A375 (cell line): ENCODE results near the gene TBCEL. TPM values are rescaled to one million over a fixed set of nuclear protein-coding genes. Genes with fewer than 3 reads are reported as not detected.

Experiments
- total RNA-seq: library from RNA; depleted of rRNA; stranded (reverse); fragments of >200 nt; shearing (Covaris generic); gene quantifications from 2 replicates; pipeline ENCODE4 v1.2.3, GENCODE V29; 2014; rRNA removed

TBCEL gene, protein sequence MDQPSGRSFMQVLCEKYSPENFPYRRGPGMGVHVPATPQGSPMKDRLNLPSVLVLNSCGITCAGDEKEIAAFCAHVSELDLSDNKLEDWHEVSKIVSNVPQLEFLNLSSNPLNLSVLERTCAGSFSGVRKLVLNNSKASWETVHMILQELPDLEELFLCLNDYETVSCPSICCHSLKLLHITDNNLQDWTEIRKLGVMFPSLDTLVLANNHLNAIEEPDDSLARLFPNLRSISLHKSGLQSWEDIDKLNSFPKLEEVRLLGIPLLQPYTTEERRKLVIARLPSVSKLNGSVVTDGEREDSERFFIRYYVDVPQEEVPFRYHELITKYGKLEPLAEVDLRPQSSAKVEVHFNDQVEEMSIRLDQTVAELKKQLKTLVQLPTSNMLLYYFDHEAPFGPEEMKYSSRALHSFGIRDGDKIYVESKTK
- 11.1 and 14.4 TPM in 2 replicates for total RNA-seq

DNA sequence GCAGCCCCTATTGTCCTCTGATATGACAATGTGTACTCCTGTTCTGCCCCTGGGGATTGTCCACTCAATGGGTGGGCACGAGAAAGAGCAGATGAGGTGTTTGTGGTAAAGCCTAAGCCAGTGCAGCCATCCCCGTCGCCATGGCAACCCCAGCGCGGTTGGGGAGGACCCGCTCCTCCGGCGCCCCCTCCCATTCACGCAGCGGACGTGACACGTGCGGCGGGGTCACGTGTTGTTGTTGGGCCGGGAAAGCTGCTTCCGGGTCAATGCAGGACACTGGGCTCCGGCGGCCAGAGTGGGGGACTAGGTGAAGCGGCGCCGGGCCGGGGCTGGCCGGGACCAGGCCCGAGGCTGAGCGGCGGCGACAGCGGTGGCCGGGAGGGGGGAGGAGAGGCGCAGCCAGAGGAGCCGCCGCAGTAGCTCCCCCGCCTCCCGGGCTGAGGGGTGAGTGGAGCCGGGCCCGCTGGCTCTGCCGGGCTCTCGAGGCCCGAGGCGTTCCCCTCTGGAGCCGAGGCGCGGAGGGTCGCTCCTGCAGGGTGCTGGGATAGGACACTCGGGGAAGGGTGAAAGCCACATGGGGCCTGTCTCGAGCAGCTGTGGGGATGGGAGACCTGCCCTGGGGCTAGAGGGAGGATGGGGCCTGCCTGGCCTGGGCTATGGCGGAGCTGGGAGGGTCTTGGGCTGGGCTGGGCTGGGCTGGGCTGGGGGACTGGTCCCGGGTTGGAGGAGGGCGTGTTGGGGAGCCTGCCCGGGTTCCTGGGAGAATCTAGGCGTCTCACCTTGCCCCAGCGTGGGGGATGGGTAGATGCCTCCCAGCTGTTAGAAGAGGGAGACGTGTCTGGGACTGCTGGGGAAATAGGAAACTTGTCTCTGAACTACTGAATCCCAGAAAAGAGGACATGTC lies at the start of gene TBCEL:
Gene TBCEL (plus strand): TSS at position 255 of the 904 bp plus-strand sequence. CDS start 21,589 bp downstream, outside the sequence.

DNA sequence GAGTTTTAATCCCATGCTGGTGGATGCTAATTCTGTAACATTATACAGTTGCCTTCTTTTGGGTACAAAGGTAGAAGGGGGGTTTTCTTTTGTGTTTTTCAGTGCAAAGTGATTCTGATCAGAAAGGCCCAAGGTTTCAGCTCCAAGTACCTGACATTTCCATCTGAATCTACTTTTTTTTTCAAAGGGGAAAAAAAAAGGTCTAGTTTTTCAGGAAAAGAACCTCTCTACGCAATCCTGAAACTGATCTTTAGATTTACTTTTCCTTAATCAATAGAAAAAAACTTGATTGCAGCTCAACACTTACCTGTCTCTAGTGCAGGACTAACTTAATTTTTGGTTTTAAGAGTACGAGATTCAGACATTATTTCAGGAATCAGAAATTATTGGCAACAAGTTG lies 77.0 kb downstream of the TBCEL start, which contains the start of gene TECTA:
Gene TECTA (plus strand): TSS at position 301 of the 400 bp plus-strand sequence. CDS start 1,423 bp downstream, outside the sequence.

Other genes with a start within 250 kb of the TBCEL start
- 0.32 and 0.49 TPM in 2 replicates for gene TECTA, start 77.1 kb downstream of the TBCEL start, total RNA-seq